GM18870 (cell line): ENCODE measurements around the gene ZNF618.

Source experiments
- ATAC-seq: cut with Tn5 transposase; IDR thresholded peaks from one replicate; pipeline ENCODE4 v1.9.1; 2021; ENCODE audit warnings: moderate library complexity; ENCODE audit not compliant: unreplicated experiment

Gene ZNF618

GRCh38 chr9:114053246-114054005 is 177.3 kb downstream of the ZNF618 start:
- no peak for ATAC-seq

- ATAC-seq = no peak
Measured at GRCh38 chr9:114054191-114054690, 178.1 kb downstream of the ZNF618 start.

GRCh38 chr9:114055061-114055460 is 179.0 kb downstream of the ZNF618 start:
- ATAC-seq = no peak

- no peak for ATAC-seq
Measured at GRCh38 chr9:114055894-114056293, 179.8 kb downstream of the ZNF618 start.

GRCh38 chr9:114056527-114056926 is 180.4 kb downstream of the ZNF618 start:
- no peak for ATAC-seq

GRCh38 chr9:114057161-114057885 is 181.2 kb downstream of the ZNF618 start:
- ATAC-seq = no peak

- ATAC-seq = no peak
Measured at GRCh38 chr9:114058688-114059046, 182.6 kb downstream of the ZNF618 start.

GRCh38 chr9:114059047-114059803 is 183.1 kb downstream of the ZNF618 start:
- ATAC-seq = no peak

- no peak for ATAC-seq
Measured at GRCh38 chr9:114060070-114060469, 184.0 kb downstream of the ZNF618 start.

- no peak for ATAC-seq
Measured at GRCh38 chr9:114060711-114061110, 184.6 kb downstream of the ZNF618 start.

GRCh38 chr9:114061292-114061691 is 185.2 kb downstream of the ZNF618 start:
- ATAC-seq = no peak

- ATAC-seq = no peak
Measured at GRCh38 chr9:114061830-114062474, 185.8 kb downstream of the ZNF618 start.

GRCh38 chr9:114065304-114065703 is 189.2 kb downstream of the ZNF618 start:
- no peak for ATAC-seq

GRCh38 chr9:114069476-114070187 is 193.5 kb downstream of the ZNF618 start:
- ATAC-seq = no peak

- ATAC-seq = no peak
Measured at GRCh38 chr9:114070188-114071103, 194.3 kb downstream of the ZNF618 start.

- ATAC-seq = no peak
Measured at GRCh38 chr9:114071197-114071795, 195.2 kb downstream of the ZNF618 start.

- no peak for ATAC-seq
Measured at GRCh38 chr9:114072184-114073140, 196.4 kb downstream of the ZNF618 start.

GRCh38 chr9:114075602-114076001 is 199.5 kb downstream of the ZNF618 start:
- ATAC-seq = no peak
